ENCODE measurements around the gene OSTF1.

Gene OSTF1

DNA sequence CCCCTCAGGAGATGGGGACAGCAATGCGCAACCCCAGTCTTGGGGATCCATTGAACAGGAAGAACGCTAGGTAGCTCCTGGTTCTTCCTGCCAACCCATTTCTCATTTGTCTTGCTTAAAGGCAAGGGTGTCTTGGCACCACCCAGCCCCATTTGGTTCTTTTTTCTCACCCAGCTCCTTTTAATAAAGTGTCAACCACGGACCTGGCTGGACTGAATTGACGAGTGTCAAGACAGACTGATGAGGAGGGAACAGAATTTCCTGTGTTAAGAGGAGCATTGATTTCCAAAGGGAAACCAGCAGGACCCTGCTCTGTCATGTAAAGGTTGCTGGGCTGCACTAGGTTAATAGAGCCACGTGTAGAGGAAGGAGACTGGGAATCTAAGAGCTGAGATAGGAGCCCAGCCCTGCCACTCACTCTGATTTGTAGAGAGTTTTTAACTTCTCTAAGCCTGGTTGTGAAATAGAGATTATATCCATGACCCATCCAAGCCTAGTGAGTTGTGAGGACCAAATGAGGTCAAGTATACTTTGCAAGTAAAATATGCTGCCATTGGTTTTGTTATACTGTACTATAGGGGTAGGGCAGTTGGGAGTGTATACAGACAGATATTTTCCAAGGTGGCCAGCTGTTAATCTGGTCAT, 33.7 kb downstream of the OSTF1 start:
- Histone ChIP-seq H3K27ac (ENCODE audit: low read depth, low read length) (no peak overlapping the region), H3K9me3 (ENCODE audit: control insufficient read depth, insufficient read depth, low read depth, low read length) (no peaks in the 10 kb centered on the region), H3K27me3 (ENCODE audit: control insufficient read depth, insufficient read depth, low read length) (no peaks in the 10 kb centered on the region), H3K4me3 (ENCODE audit: low read depth, low read length) (no peak overlapping the region), H3K9ac (ENCODE audit: low read length) (no peak overlapping the region), H3K4me1 (ENCODE audit: control insufficient read depth, insufficient read depth, low read length) (peaks cover 13% of the 10 kb centered on the region), H3K36me3 (ENCODE audit: control insufficient read depth, insufficient read depth, low read length) (0 out of 2 replicates have a peak, but pooled peaks cover 3% of the 10 kb centered on the region)

DNA sequence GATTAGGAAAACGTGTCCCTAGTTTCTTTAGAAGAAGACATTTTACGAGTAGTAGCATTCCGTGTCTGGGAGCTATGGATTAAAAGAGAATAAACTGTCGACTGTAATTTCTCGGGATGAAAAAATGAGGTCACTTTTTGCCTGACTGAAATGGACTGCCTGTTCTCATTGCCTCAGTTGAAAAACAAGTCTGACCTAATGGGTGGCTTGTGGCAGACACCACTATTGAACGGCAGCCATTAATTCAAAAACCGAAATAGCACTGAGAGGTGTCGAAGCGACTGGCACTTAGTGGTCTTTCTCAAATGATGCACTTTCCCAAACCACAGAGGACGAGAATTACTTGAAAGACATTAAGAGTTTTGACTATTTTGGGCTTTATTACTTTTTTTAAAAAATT, 35.4 kb downstream of the OSTF1 start:
- no peak overlapping the region for H3K9ac ChIP-seq (ENCODE audit: low read length)
- H3K27ac ChIP-seq (ENCODE audit: low read depth, low read length) = no peak overlapping the region
- H3K27me3 ChIP-seq (ENCODE audit: control insufficient read depth, insufficient read depth, low read length) = no peaks in the 10 kb centered on the region
- H3K9me3 ChIP-seq (ENCODE audit: control insufficient read depth, insufficient read depth, low read depth, low read length) = no peaks in the 10 kb centered on the region
- H3K4me3 ChIP-seq (ENCODE audit: low read depth, low read length) = no peak overlapping the region
- H3K4me1 ChIP-seq (ENCODE audit: control insufficient read depth, insufficient read depth, low read length) = peaks cover 13% of the 10 kb centered on the region
- 0 out of 2 replicates have a peak, but pooled peaks cover 3% of the 10 kb centered on the region for H3K36me3 ChIP-seq (ENCODE audit: control insufficient read depth, insufficient read depth, low read length)

DNA sequence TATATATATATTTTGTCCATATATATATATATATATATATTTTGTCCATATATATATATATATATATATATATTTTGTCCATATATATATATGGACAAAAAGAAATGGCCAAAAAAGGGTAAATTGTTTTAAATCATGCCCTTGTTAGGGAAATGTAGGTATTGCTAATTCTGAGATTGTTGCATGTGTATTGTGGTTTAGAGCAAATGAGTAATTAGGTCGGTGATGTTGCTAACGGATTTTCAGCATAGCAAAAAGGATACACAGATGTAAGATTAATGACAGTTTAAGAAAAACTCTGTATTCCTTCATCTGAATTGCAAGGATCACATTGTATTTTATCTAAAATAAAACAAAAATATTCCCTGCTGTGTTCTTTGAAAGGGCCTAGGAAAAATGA, 40.2 kb downstream of the OSTF1 start:
- Histone ChIP-seq H3K4me1 (ENCODE audit: control insufficient read depth, insufficient read depth, low read length) (no peaks in the 10 kb centered on the region; the same call in 1 of the 2 replicates), H3K4me3 (ENCODE audit: low read depth, low read length) (no peak overlapping the region), H3K9ac (ENCODE audit: low read length) (no peak overlapping the region), H3K27me3 (ENCODE audit: control insufficient read depth, insufficient read depth, low read length) (no peaks in the 10 kb centered on the region), H3K27ac (ENCODE audit: low read depth, low read length) (no peak overlapping the region), H3K9me3 (ENCODE audit: control insufficient read depth, insufficient read depth, low read depth, low read length) (no peaks in the 10 kb centered on the region), H3K36me3 (ENCODE audit: control insufficient read depth, insufficient read depth, low read length) (no peaks in the 10 kb centered on the region)

DNA sequence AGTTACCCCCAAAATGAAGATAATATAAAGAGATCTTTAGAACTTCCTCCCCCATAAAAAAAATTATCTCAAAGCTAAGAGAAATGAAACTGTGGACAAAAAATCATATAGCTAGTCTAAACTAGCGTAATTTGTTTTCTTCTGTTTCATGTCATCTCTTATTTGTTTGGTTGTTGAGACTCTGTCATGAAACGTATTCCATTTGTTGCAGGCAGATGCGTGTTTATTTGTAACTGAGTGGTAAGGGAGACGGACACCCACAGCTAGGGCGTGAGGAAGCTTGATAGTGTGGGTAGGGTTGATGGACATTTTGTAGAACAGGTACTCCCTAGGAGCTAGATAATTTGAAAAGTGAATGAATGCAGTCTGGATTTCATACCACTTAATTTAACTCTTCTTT, 41.9 kb downstream of the OSTF1 start:
- no peaks in the 10 kb centered on the region; the same call in 1 of the 2 replicates for H3K4me1 ChIP-seq (ENCODE audit: control insufficient read depth, insufficient read depth, low read length)
- no peaks in the 10 kb centered on the region for H3K27me3 ChIP-seq (ENCODE audit: control insufficient read depth, insufficient read depth, low read length)
- H3K9ac ChIP-seq (ENCODE audit: low read length) = no peak overlapping the region
- no peaks in the 10 kb centered on the region for H3K36me3 ChIP-seq (ENCODE audit: control insufficient read depth, insufficient read depth, low read length)
- no peak overlapping the region for H3K4me3 ChIP-seq (ENCODE audit: low read depth, low read length)
- no peak overlapping the region for H3K27ac ChIP-seq (ENCODE audit: low read depth, low read length)
- H3K9me3 ChIP-seq (ENCODE audit: control insufficient read depth, insufficient read depth, low read depth, low read length) = no peaks in the 10 kb centered on the region

DNA sequence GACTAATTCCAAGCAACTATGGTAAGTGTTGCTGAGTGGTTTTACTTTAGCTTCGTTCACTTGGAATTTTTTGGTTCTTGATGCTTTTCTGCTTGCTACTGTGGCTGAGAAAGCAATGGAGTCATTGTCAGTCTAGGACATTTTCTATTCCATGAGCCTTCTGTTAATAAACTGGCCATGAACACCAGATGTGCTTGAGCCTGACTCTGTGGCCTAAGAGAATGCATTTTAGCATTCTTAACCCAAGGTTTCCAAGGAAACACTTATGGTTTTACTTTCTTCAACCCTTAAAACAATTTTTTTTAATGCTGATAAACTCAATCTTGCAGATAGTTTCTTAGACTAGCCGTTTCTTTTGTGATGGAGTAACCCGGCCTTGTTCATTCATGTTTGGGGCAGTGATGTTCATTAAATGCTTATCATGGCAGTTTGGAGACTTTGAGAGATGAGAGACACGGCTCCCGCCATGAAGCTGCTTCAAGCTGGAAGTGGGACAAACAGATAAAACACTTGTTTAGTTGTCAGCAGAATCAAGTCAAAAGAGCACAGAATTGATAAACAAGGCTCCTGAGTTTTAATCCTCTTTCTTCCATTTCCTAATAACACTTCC, 42.4 kb downstream of the OSTF1 start:
- Histone ChIP-seq H3K9ac (ENCODE audit: low read length) (no peak overlapping the region), H3K27ac (ENCODE audit: low read depth, low read length) (no peak overlapping the region), H3K4me1 (ENCODE audit: control insufficient read depth, insufficient read depth, low read length) (no peaks in the 10 kb centered on the region; the same call in 1 of the 2 replicates), H3K36me3 (ENCODE audit: control insufficient read depth, insufficient read depth, low read length) (no peaks in the 10 kb centered on the region), H3K9me3 (ENCODE audit: control insufficient read depth, insufficient read depth, low read depth, low read length) (no peaks in the 10 kb centered on the region), H3K27me3 (ENCODE audit: control insufficient read depth, insufficient read depth, low read length) (no peaks in the 10 kb centered on the region), H3K4me3 (ENCODE audit: low read depth, low read length) (no peak overlapping the region)

DNA sequence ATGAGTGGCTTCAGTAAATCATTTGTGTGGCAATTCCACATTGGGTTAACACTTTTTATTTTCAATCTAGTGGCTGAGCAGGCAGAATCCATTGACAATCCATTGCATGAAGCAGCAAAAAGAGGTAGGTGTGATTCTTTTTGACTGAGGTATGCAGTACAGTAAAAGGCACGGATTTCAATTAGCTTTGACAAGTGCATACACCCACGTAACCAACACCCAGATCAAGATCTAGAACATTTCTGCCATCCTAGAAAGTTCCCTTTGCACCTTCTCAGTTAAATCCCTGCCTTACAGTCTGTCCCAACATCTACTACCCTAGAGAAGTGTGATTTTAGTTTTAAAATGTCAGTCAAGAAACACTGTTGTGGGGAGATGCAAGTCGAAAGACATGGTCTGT, 43.4 kb downstream of the OSTF1 start:
- H3K9ac ChIP-seq (ENCODE audit: low read length) = no peak overlapping the region
- no peaks in the 10 kb centered on the region for H3K36me3 ChIP-seq (ENCODE audit: control insufficient read depth, insufficient read depth, low read length)
- no peak overlapping the region for H3K27ac ChIP-seq (ENCODE audit: low read depth, low read length)
- H3K27me3 ChIP-seq (ENCODE audit: control insufficient read depth, insufficient read depth, low read length) = no peaks in the 10 kb centered on the region
- no peaks in the 10 kb centered on the region; the same call in 1 of the 2 replicates for H3K4me1 ChIP-seq (ENCODE audit: control insufficient read depth, insufficient read depth, low read length)
- no peak overlapping the region for H3K4me3 ChIP-seq (ENCODE audit: low read depth, low read length)
- no peaks in the 10 kb centered on the region for H3K9me3 ChIP-seq (ENCODE audit: control insufficient read depth, insufficient read depth, low read depth, low read length)

DNA sequence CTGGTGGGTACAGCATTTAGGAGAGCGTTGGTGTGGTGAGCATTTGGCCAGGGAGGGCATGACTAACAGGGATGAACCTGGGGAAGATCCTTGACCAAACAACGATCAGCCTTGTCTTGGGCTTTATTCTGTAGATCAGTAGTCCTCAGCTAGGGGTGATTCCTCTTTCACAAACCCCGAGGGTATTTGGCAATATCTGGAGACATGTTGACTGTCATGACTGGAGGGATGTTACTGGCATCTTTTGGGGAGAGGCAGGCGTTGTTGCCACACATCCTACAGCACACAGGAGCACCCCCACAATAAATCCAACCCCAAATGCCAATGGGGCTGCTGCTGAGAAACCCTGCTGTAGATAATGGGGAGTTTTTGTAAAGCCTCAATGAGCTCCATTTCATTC, 43.9 kb downstream of the OSTF1 start:
- H3K9ac ChIP-seq (ENCODE audit: low read length) = no peak overlapping the region
- no peak overlapping the region for H3K4me3 ChIP-seq (ENCODE audit: low read depth, low read length)
- H3K4me1 ChIP-seq (ENCODE audit: control insufficient read depth, insufficient read depth, low read length) = no peaks in the 10 kb centered on the region; the same call in 1 of the 2 replicates
- no peaks in the 10 kb centered on the region for H3K36me3 ChIP-seq (ENCODE audit: control insufficient read depth, insufficient read depth, low read length)
- no peaks in the 10 kb centered on the region for H3K27me3 ChIP-seq (ENCODE audit: control insufficient read depth, insufficient read depth, low read length)
- no peaks in the 10 kb centered on the region for H3K9me3 ChIP-seq (ENCODE audit: control insufficient read depth, insufficient read depth, low read depth, low read length)
- no peak overlapping the region for H3K27ac ChIP-seq (ENCODE audit: low read depth, low read length)

DNA sequence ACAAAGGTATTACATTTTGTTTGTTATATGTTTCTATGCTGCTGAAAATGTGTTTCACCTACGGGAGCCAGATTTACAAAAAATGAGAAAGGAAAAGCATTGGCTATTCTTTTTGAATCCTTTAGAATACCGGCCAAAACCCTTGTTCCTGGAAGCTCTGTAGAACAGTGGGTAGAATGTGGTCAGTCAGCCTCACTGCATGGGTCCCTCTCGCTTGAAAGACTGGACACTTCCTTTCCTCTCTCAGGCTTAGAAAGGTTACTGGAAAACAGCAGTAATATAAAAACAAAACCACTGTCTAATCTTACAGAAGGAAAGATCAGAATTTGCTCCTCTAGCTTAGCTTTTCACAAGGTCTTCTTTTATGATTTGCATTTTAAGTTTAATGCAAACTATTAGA, 45.1 kb downstream of the OSTF1 start:
- H3K27me3 ChIP-seq (ENCODE audit: control insufficient read depth, insufficient read depth, low read length) = no peaks in the 10 kb centered on the region
- H3K4me1 ChIP-seq (ENCODE audit: control insufficient read depth, insufficient read depth, low read length) = no peaks in the 10 kb centered on the region; the same call in 1 of the 2 replicates
- no peak overlapping the region for H3K9ac ChIP-seq (ENCODE audit: low read length)
- H3K4me3 ChIP-seq (ENCODE audit: low read depth, low read length) = no peak overlapping the region
- no peak overlapping the region for H3K27ac ChIP-seq (ENCODE audit: low read depth, low read length)
- no peaks in the 10 kb centered on the region for H3K36me3 ChIP-seq (ENCODE audit: control insufficient read depth, insufficient read depth, low read length)
- H3K9me3 ChIP-seq (ENCODE audit: control insufficient read depth, insufficient read depth, low read depth, low read length) = no peaks in the 10 kb centered on the region

DNA sequence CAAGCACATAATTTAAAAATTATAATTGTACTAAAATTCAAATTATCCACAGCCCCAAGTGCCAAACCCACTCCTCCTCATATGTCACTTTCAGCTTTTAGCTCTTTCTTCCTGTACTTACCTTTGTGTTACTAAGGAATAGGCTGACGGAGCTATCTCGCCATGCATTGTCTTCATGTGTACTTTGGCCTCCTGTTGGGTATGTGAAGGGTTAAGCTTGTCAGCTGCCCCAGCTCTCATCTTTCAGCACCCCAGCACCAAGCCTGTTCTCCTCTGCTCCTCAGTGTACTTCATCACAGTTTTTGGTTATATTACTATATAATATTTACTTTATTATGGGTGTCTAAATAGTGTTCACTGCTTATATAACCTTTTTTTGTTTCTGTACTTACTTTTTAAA, 46.2 kb downstream of the OSTF1 start:
- H3K9ac ChIP-seq (ENCODE audit: low read length) = no peak overlapping the region
- H3K9me3 ChIP-seq (ENCODE audit: control insufficient read depth, insufficient read depth, low read depth, low read length) = no peaks in the 10 kb centered on the region
- no peaks in the 10 kb centered on the region; the same call in 1 of the 2 replicates for H3K4me1 ChIP-seq (ENCODE audit: control insufficient read depth, insufficient read depth, low read length)
- no peaks in the 10 kb centered on the region for H3K36me3 ChIP-seq (ENCODE audit: control insufficient read depth, insufficient read depth, low read length)
- no peak overlapping the region for H3K27ac ChIP-seq (ENCODE audit: low read depth, low read length)
- H3K4me3 ChIP-seq (ENCODE audit: low read depth, low read length) = no peak overlapping the region
- no peaks in the 10 kb centered on the region for H3K27me3 ChIP-seq (ENCODE audit: control insufficient read depth, insufficient read depth, low read length)

DNA sequence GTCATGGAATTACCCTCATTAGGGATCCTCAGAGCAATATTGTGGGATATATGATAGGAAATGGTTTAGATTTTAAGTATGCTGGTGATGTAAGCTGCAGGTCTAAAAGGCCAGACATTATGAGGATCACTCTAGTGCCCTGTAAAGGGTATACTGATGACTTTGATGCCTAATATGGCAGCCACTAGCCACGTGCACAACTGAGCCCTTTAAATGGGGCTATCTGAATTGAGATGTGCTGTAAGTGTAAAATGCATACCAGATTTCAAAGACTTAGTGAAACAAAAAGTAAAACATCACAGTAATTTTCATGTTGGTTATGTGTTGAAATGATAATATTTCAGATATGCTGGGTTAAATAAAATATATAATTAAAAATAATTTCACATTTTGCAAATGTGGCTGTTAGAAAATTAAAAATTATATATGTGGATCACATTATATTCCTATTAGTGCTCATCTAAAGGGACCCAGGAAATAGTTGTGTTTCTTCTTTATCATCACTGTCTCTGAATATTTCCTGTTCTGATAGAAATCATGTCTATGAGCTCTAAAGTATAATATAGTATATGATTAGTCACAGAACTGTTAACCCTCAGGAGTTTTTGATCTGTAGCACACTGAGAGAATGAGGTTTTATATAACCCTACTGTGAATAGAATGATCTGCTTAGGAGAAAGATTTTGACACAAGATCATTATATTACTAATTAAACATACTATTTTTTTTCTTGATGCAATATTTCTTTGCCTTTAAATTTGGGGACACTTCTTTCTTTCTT, 50.1 kb downstream of the OSTF1 start:
- H3K27me3 ChIP-seq (ENCODE audit: control insufficient read depth, insufficient read depth, low read length) = no peaks in the 10 kb centered on the region
- no peak overlapping the region for H3K4me3 ChIP-seq (ENCODE audit: low read depth, low read length)
- no peaks in the 10 kb centered on the region; the same call in 1 of the 2 replicates for H3K36me3 ChIP-seq (ENCODE audit: control insufficient read depth, insufficient read depth, low read length)
- no peak overlapping the region for H3K9ac ChIP-seq (ENCODE audit: low read length)
- H3K9me3 ChIP-seq (ENCODE audit: control insufficient read depth, insufficient read depth, low read depth, low read length) = no peaks in the 10 kb centered on the region
- H3K4me1 ChIP-seq (ENCODE audit: control insufficient read depth, insufficient read depth, low read length) = no peaks in the 10 kb centered on the region; the same call in 1 of the 2 replicates
- H3K27ac ChIP-seq (ENCODE audit: low read depth, low read length) = no peak overlapping the region

DNA sequence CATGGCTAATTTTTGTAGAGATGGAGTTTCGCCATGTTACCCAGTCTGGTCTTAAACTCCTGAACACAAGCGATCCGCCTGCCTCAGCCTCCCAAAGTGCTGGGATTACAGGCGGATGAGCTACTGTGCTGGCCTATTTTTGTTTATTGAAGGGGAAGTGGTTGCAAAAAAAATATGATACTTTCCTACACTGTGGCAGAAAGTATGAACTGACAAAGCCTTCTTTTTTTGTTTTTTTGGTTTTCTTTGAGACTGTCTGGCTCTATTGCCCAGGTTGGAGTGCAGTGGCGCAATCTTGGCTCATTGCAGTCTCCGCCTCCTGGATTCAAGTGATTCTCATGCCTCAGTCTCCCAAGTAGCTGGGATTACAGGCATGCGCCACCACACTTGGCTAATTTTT, 50.9 kb downstream of the OSTF1 start:
- Histone ChIP-seq H3K36me3 (ENCODE audit: control insufficient read depth, insufficient read depth, low read length) (no peaks in the 10 kb centered on the region; the same call in none of the 2 replicates), H3K27ac (ENCODE audit: low read depth, low read length) (no peak overlapping the region)

More for the DNA sequence above, 50.9 kb downstream of the OSTF1 start:
- no peaks in the 10 kb centered on the region for H3K9me3 ChIP-seq (ENCODE audit: control insufficient read depth, insufficient read depth, low read depth, low read length)
- H3K4me1 ChIP-seq (ENCODE audit: control insufficient read depth, insufficient read depth, low read length) = no peaks in the 10 kb centered on the region
- no peaks in the 10 kb centered on the region for H3K27me3 ChIP-seq (ENCODE audit: control insufficient read depth, insufficient read depth, low read length)
- H3K9ac ChIP-seq (ENCODE audit: low read length) = no peak overlapping the region
- no peak overlapping the region for H3K4me3 ChIP-seq (ENCODE audit: low read depth, low read length)
